ENCODE results near the gene GAB3.

- TF ChIP-seq CTCF (IDR thresholded peaks at IDR 0.05; ENCODE audit: low read length) (no peak), EZH2 (IDR thresholded peaks at IDR 0.05; ENCODE audit: borderline replicate concordance, low read length) (no peak)
Measured at GRCh38 chrX:154654925-154655324, 96.0 kb downstream of the GAB3 start.
